IMR-90 (cell line): ENCODE results near the gene PKD2L1. TPM values are rescaled to one million over a fixed set of nuclear protein-coding genes. Genes with fewer than 3 reads are reported as not detected.
A peak's percentile ranks its signal among the peaks of the same experiment; 100 is the strongest.

ENCODE experiments used
- ATAC-seq: fragments of 200-7000 bp; cut with Tn5 transposase; 2 replicates; pipeline ENCODE4 v1.9.1; 2020; ENCODE audit warnings: low read depth, mild to moderate bottlenecking, moderate library complexity
- BruUV-seq: library from RNA; stranded (reverse); fragments of 400-500 nt; replicated peaks from 2 replicates; lab custom pipeline; 2021; lab: Mats Ljungman, UMichigan
- CTCF ChIA-PET: fragments of 300-600 bp; formaldehyde crosslinking; extraction: SDS; loops from one replicate; lab custom pipeline; 2021; ENCODE audit warnings: antibody characterized with exemption; lab: Yijun Ruan, JAX
- POLR2A ChIA-PET: fragments of 300-600 bp; sonication (Branson Sonifier 250); formaldehyde crosslinking; loops from one replicate; lab custom pipeline; 2022; ENCODE audit warnings: antibody characterized with exemption; ENCODE audit not compliant: unreplicated experiment; lab: Charles Lee
- DNase-seq: peaks from one replicate; pipeline ENCODE4 v3.0.0; 2013
- H2AFZ ChIP-seq: replicated peaks from 2 replicates; pipeline ENCODE3; 2013; ENCODE audit warnings: low read length, mild to moderate bottlenecking; ENCODE audit not compliant: poor library complexity
- H2AK5ac ChIP-seq: 2 replicates; pipeline ENCODE4 v1.6.1; 2013; ENCODE audit warnings: low read depth, low read length, inconsistent platforms
- H2AK9ac ChIP-seq: replicated peaks from 2 replicates; pipeline ENCODE3; 2013; ENCODE audit warnings: mild to moderate bottlenecking, low read depth, low read length, moderate library complexity; ENCODE audit not compliant: poor library complexity
- H2BK120ac ChIP-seq: 2 replicates; pipeline ENCODE4 v1.6.1; 2013; ENCODE audit warnings: low read depth, low read length, inconsistent platforms
- H2BK15ac ChIP-seq: 3 replicates; pipeline ENCODE4 v1.6.1; 2013; ENCODE audit warnings: low read depth, low read length, inconsistent platforms
- H2BK20ac ChIP-seq: 2 replicates; pipeline ENCODE4 v1.6.1; 2013; ENCODE audit warnings: low read depth, mild to moderate bottlenecking, inconsistent platforms, low read length, moderate library complexity
- H2BK5ac ChIP-seq: 2 replicates; pipeline ENCODE4 v1.6.1; 2013; ENCODE audit warnings: mild to moderate bottlenecking, low read depth, low read length, inconsistent platforms; ENCODE audit not compliant: poor library complexity, severe bottlenecking
- H3K14ac ChIP-seq: replicated peaks from 2 replicates; pipeline ENCODE4 v1.6.1; 2013; ENCODE audit warnings: low read depth, low read length, inconsistent platforms
- H3K18ac ChIP-seq: 2 replicates; pipeline ENCODE4 v1.6.1; 2013; ENCODE audit warnings: low read depth, low read length, control low read depth
- H3K23ac ChIP-seq: 2 replicates; pipeline ENCODE4 v1.6.1; 2013; ENCODE audit warnings: low read depth, low read length, inconsistent platforms
- H3K27ac ChIP-seq: 2 replicates; pipeline ENCODE4 v1.5.1; 2013; ENCODE audit warnings: mild to moderate bottlenecking, control low read depth, low read length; ENCODE audit not compliant: insufficient read depth
- H3K27me3 ChIP-seq: 2 replicates; pipeline ENCODE4 v1.6.1; 2013; ENCODE audit warnings: low read length; ENCODE audit not compliant: control insufficient read depth, insufficient read depth
- H3K36me3 ChIP-seq: 2 replicates; pipeline ENCODE4 v1.6.1; 2013; ENCODE audit warnings: low read length, mixed read lengths; ENCODE audit not compliant: control insufficient read depth, insufficient read depth
- H3K4ac ChIP-seq: 2 replicates; pipeline ENCODE4 v1.6.1; 2013; ENCODE audit warnings: low read depth, low read length, inconsistent platforms
- H3K4me1 ChIP-seq: 2 replicates; pipeline ENCODE4 v1.6.1; 2013; ENCODE audit warnings: low read length, mixed read lengths; ENCODE audit not compliant: control insufficient read depth, insufficient read depth
- H3K4me2 ChIP-seq: 2 replicates; pipeline ENCODE4 v1.6.1; 2013; ENCODE audit warnings: low read depth, mild to moderate bottlenecking, control low read depth, low read length, moderate library complexity
- H3K4me3 ChIP-seq: 2 replicates; pipeline ENCODE4 v1.5.1; 2013; ENCODE audit warnings: low read depth, mild to moderate bottlenecking, control low read depth, low read length, moderate library complexity; ENCODE audit not compliant: insufficient read depth
- H3K56ac ChIP-seq: 2 replicates; pipeline ENCODE4 v1.6.1; 2013; ENCODE audit warnings: low read length, inconsistent platforms; ENCODE audit not compliant: insufficient read depth; ENCODE audit errors: extremely low read depth
- H3K79me1 ChIP-seq, 2 experiments: 2 replicates each; pipeline ENCODE4 v1.6.1; 2013; ENCODE audit warnings: low read length in 2 of 2, inconsistent platforms in 1 of 2, low read depth in 1 of 2
- H3K9ac ChIP-seq: 2 replicates; pipeline ENCODE4 v1.6.1; 2013; ENCODE audit warnings: low read depth, low read length, control low read depth
- H3K9me1 ChIP-seq: 2 replicates; pipeline ENCODE4 v1.6.1; 2013; ENCODE audit warnings: low read length, inconsistent platforms; ENCODE audit not compliant: insufficient read depth
- H3K9me3 ChIP-seq: 2 replicates; pipeline ENCODE4 v1.6.1; 2013; ENCODE audit warnings: low read length; ENCODE audit not compliant: control insufficient read depth, insufficient read depth
- H4K20me1 ChIP-seq: 2 replicates; pipeline ENCODE4 v1.6.1; 2013; ENCODE audit warnings: low read length, inconsistent platforms; ENCODE audit not compliant: insufficient read depth
- H4K5ac ChIP-seq: 2 replicates; pipeline ENCODE4 v1.6.1; 2013; ENCODE audit warnings: mild to moderate bottlenecking, low read depth, low read length, control low read depth
- H4K8ac ChIP-seq, 2 experiments: 2 replicates each; pipeline ENCODE4 v1.6.1; 2013; ENCODE audit warnings: low read depth in 2 of 2, low read length in 2 of 2, control low read depth in 1 of 2, inconsistent platforms in 1 of 2
- H4K91ac ChIP-seq: 2 replicates; pipeline ENCODE4 v1.6.1; 2013; ENCODE audit warnings: low read depth, low read length, inconsistent platforms; ENCODE audit not compliant: insufficient read depth
- CTCF ChIP-seq: conservative IDR thresholded peaks from 2 replicates; pipeline ENCODE4 v1.5.1; 2012; ENCODE audit warnings: mild to moderate bottlenecking, low read depth, low read length, improper control_type of control experiment
- MAZ ChIP-seq: IDR thresholded peaks from 2 replicates; pipeline ENCODE4 v1.6.1; 2012; ENCODE audit warnings: low read depth, mild to moderate bottlenecking, low read length, improper control_type of control experiment, moderate library complexity, borderline replicate concordance
- MXI1 ChIP-seq: IDR thresholded peaks from 2 replicates; pipeline ENCODE4 v1.6.1; 2012; ENCODE audit warnings: low read depth, mild to moderate bottlenecking, low read length, moderate library complexity, borderline replicate concordance
- SMC3 ChIP-seq: fragments of 150-350 bp; IDR thresholded peaks from 2 replicates; pipeline ENCODE4 v1.6.1; 2016; ENCODE audit warnings: low read depth, mild to moderate bottlenecking, antibody characterized with exemption, low read length, moderate library complexity
- WGBS, 2 experiments: methylation state at CpG; one replicate each; pipeline versions ENCODE4 v1.1.5 to v1.1.7; 2013; ENCODE audit warnings: missing lambda C conversion rate in 2 of 2; ENCODE audit not compliant: insufficient read length in 1 of 2; ENCODE audit errors: extremely low coverage in 2 of 2; 5-methylcytosine and 5-hydroxymethylcytosine counted together
- dilution Hi-C: fragments of 300-500 bp; cut with HindIII; formaldehyde crosslinking; loops from one replicate; pipeline ENCODE4 v1.14.3; 2018; ENCODE audit warnings: low sequenced_read_pairs; ENCODE audit not compliant: unreplicated experiment
- in situ Hi-C: fragments of 300-500 bp; cut with MboI; formaldehyde crosslinking; loops from 3 replicates; pipeline ENCODE4 v1.14.3; 2019; ENCODE audit warnings: low sequenced_read_pairs, inconsistent platforms, mixed read lengths
- intact Hi-C: fragments of 100-400 bp; cut with micrococcal nuclease; formaldehyde crosslinking; loops from 2 replicates; pipeline ENCODE4 v1.10.0; 2022
- polyA plus RNA-seq, 3 experiments: library from polyadenylated mRNA; depleted of rRNA; stranded (reverse); fragments of >200 nt; gene quantifications; 2 replicates each; pipeline ENCODE4 v1.2.3, GENCODE V29; 2012; ENCODE audit warnings: low replicate concordance in 1 of 3
- total RNA-seq: library from RNA; depleted of rRNA; stranded (reverse); fragments of >200 nt; gene quantifications from 2 replicates; pipeline ENCODE4 v1.2.3, GENCODE V29; 2012

The PKD2L1 gene
- total and polyA plus RNA-seq, 2 of the 4 experiments (the other 2 are of a cell fraction), result not detected

- peaks cover 12 to 52% of the 10 kb centered on the region in 2 experiments for H3K79me1 ChIP-seq
- H3K9me1 ChIP-seq, result peaks cover 15% of the 10 kb centered on the region
- H3K18ac ChIP-seq, result peak overlapping the region; percentile 29
- no TSS peak for BruUV-seq
- H3K4me3 ChIP-seq, result peak overlapping the region; percentile 92
- H4K91ac ChIP-seq, result no peak overlapping the region; the same call in 1 of the 2 replicates
- intact Hi-C loops, result loop anchor here (2.0 kb wide), 1 partner anchor 25 kb away; no protein-coding TSS in a partner anchor
- peak overlapping the region; percentile 73 for H3K14ac ChIP-seq
- peak overlapping the region; percentile 79 for H3K4ac ChIP-seq
- H4K5ac ChIP-seq, result no peak overlapping the region
- peak overlapping the region; percentile 74 for H3K9ac ChIP-seq
- no peaks in the 10 kb centered on the region for H3K27me3 ChIP-seq
- H3K9me3 ChIP-seq, result no peaks in the 10 kb centered on the region
- in situ Hi-C loops, result loop anchor here (25.0 kb wide), 1 partner anchor 540 kb away; no protein-coding TSS in a partner anchor
- dilution Hi-C loops, result no loop called here
- H2AK5ac ChIP-seq, result peak overlapping the region; percentile 10; the same call in 1 of the 2 replicates
- no peak overlapping the region; the same call in 2 of the 3 replicates for H2BK15ac ChIP-seq
- peak overlapping the region; percentile 45 for H3K27ac ChIP-seq
- no peak for DNase-seq
- POLR2A ChIA-PET, result interaction anchor here (0.7 to 1.4 kb wide), 2 partner anchors 26 to 668 kb away, joined by 3 read pairs; no protein-coding TSS in a partner anchor
- peak overlapping the region; percentile 77; the same call in 1 of the 2 replicates for H3K56ac ChIP-seq
- CTCF ChIA-PET, result interaction anchor here (1.3 kb wide), 1 partner anchor 161 kb away, joined by 3 read pairs; no protein-coding TSS in a partner anchor
- H3K23ac ChIP-seq, result peak overlapping the region; percentile 98; the same call in 1 of the 2 replicates
- peak overlapping the region; percentile 88 for H2AFZ ChIP-seq
- WGBS, 2 experiments, result 1% methylated on average over 12 of the region's 32 CpGs; no CpG with 5 or more reads in 1 of the 2 experiments
- H4K20me1 ChIP-seq, result peaks cover 43% of the 10 kb centered on the region; the same call in 1 of the 2 replicates
- peak overlapping the region in 1 of 2 experiments; percentile 29; a peak in 1 of 4 replicates for H4K8ac ChIP-seq
- peaks cover 14% of the 10 kb centered on the region for H3K4me1 ChIP-seq
- H2BK20ac ChIP-seq, result no peak overlapping the region
- TF ChIP-seq SMC3 (no peak), MAZ (0 out of 2 replicates have a peak, but pooled peaks have one; percentile 20), CTCF (no peak), MXI1 (peak; percentile 87)
- ATAC-seq, result peak; percentile 6
- H2AK9ac ChIP-seq, result peak overlapping the region; percentile 18
- H2BK120ac ChIP-seq, result peak overlapping the region; percentile 50; the same call in 1 of the 2 replicates
- H2BK5ac ChIP-seq, result no peak overlapping the region
- peak overlapping the region; percentile 89 for H3K4me2 ChIP-seq
- H3K36me3 ChIP-seq, result peaks cover 28% of the 10 kb centered on the region
Measured at GRCh38 chr10:100347568-100348195, 17.7 kb upstream of the PKD2L1 start.
